MM.1S (cell line): Measurements from ENCODE around the gene PIK3R5.

ENCODE experiments used
- EZH2 ChIP-seq: fragments of 300-600 bp; sonication (generic); optimal IDR thresholded peaks from 2 replicates; pipeline ENCODE3; 2017; ENCODE audit warnings: low read depth, mild to moderate bottlenecking, antibody characterized with exemption, low read length, mixed read lengths
- TF ChIP-seq, protein P1 (sequence below): fragments of 300-600 bp; sonication (generic); IDR thresholded peaks from 2 replicates; pipeline ENCODE4 v1.5.1; 2016; ENCODE audit warnings: antibody characterized with exemption, low read length, mixed read lengths

DNA sequence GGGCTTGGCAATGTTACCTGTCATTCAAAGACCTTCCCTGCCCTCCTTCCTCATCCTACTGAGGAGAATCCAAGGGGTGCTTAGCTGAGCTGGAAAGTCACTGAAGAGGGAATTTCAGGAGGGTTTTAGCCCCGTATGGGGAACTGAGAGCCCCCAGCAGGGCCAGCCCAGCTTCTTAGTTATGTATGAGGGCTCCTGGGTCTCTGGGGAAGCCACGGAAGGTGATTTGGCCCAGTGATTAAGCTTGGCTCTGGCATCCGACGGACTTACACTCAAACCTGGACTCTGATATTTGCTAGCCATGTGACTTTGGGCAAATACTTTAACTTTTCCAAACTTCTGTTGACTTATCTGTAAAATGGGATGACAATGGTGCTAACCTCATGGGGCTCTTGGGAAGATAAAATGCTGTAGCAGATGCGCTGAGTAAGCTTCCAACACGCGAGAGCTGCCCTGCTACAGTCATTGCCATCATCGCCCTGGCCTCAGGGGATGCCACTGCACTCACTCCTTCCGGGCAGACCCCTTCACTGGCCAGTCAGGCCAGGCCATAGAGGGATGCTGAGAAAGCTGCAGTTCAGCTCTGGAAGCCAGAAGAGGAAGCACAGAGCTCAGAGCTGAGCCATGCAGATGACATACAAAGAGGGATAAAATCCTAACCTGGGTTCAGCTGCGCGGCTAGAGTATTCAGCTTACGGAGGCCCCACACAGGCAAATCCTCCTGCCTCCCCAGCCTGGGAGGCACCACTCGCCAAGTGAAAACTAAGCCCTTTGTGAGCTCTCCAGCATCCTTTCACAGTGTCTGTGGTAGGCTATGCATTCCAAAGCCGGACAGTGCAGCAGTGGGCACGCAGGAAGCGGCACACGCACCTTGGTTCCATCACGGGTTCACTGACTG lies 53.2 kb downstream of the PIK3R5 start:
- TF ChIP-seq, protein P1, sequence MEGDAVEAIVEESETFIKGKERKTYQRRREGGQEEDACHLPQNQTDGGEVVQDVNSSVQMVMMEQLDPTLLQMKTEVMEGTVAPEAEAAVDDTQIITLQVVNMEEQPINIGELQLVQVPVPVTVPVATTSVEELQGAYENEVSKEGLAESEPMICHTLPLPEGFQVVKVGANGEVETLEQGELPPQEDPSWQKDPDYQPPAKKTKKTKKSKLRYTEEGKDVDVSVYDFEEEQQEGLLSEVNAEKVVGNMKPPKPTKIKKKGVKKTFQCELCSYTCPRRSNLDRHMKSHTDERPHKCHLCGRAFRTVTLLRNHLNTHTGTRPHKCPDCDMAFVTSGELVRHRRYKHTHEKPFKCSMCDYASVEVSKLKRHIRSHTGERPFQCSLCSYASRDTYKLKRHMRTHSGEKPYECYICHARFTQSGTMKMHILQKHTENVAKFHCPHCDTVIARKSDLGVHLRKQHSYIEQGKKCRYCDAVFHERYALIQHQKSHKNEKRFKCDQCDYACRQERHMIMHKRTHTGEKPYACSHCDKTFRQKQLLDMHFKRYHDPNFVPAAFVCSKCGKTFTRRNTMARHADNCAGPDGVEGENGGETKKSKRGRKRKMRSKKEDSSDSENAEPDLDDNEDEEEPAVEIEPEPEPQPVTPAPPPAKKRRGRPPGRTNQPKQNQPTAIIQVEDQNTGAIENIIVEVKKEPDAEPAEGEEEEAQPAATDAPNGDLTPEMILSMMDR, result no peak
- TF ChIP-seq EZH2, result no peak
